HCT116 (cell line): Measurements from ENCODE around the gene TMEM91. TPM values are rescaled to one million over a fixed set of nuclear protein-coding genes. Genes with fewer than 3 reads are reported as not detected.

Experiments used
- ATAC-seq: fragments of 200-7000 bp; cut with Tn5 transposase; 2 replicates; pipeline ENCODE4 v1.9.1; 2020; ENCODE audit warnings: mild to moderate bottlenecking, moderate library complexity
- BruUV-seq: library from RNA; stranded (reverse); fragments of 400-500 nt; replicated peaks from 2 replicates; lab custom pipeline; 2021; lab: Mats Ljungman, UMichigan
- CTCF ChIA-PET: fragments of 300-600 bp; sonication (Branson Sonifier 250); formaldehyde crosslinking; loops from one replicate; lab custom pipeline; 2021; ENCODE audit warnings: antibody characterized with exemption; lab: Charles Lee
- POLR2A ChIA-PET: fragments of 300-600, 350-600 bp; sonication (Branson Sonifier 250); formaldehyde crosslinking; loops from one replicate; lab custom pipeline; 2021; ENCODE audit warnings: antibody characterized with exemption; lab: Charles Lee
- RAD21 ChIA-PET, 2 experiments: fragments of 300-600 bp; sonication (Branson Sonifier 250); formaldehyde crosslinking; loops; one replicate each; lab custom pipeline; 2023; ENCODE audit warnings: low total read pairs in 2 of 2; ENCODE audit not compliant: uncharacterized antibody in 2 of 2, unreplicated experiment in 2 of 2, low non-redundant PET in 1 of 2; lab: Charles Lee
- DNase-seq: peaks from one replicate; pipeline ENCODE4 v3.0.0-alpha.2; 2010; ENCODE audit warnings: low read depth, low spot score
- H2AFZ ChIP-seq: fragments of 200-600 bp; shearing (Covaris generic), sonication (generic); 2 replicates; pipeline ENCODE4 v1.6.1; 2017; ENCODE audit warnings: low read depth, mixed run types, mixed read lengths, antibody characterized with exemption, low read length; ENCODE audit not compliant: poor library complexity, severe bottlenecking
- H3K27ac ChIP-seq: 2 replicates; pipeline ENCODE4 v1.5.1; 2012; ENCODE audit warnings: low read depth, low read length
- H3K27me3 ChIP-seq: fragments of 200-600 bp; sonication (generic); 2 replicates; pipeline ENCODE4 v1.6.1; 2016; ENCODE audit warnings: mixed run types, low read length, mixed read lengths; ENCODE audit not compliant: insufficient read depth
- H3K36me3 ChIP-seq, 2 experiments: fragments of 200-500 bp in 1 of 2; fragments of 200-600 bp in 1 of 2; sonication (Bioruptor generic) in 1 of 2; sonication (generic) in 1 of 2; 2 replicates each; pipeline versions ENCODE4 v1.5.1 to v1.6.1; 2014 to 2016; ENCODE audit warnings: low read length in 2 of 2, inconsistent platforms in 1 of 2, mixed read lengths in 1 of 2, mixed run types in 1 of 2; ENCODE audit not compliant: insufficient read depth in 2 of 2, control insufficient read depth in 1 of 2
- H3K4me1 ChIP-seq, 2 experiments: fragments of 200-600 bp in 1 of 2; sonication (generic) in 1 of 2; 2 replicates each; pipeline versions ENCODE4 v1.5.1 to v1.6.1; 2012 to 2017; ENCODE audit warnings: low read length in 2 of 2, inconsistent platforms in 1 of 2, mild to moderate bottlenecking in 1 of 2, mixed read lengths in 1 of 2, mixed run types in 1 of 2, moderate library complexity in 1 of 2; ENCODE audit not compliant: insufficient read depth in 2 of 2, control insufficient read depth in 1 of 2
- H3K4me2 ChIP-seq: fragments of 200-600 bp; sonication (generic); 2 replicates; pipeline ENCODE4 v1.6.1; 2017; ENCODE audit warnings: mixed run types, low read length, mixed read lengths
- H3K4me3 ChIP-seq, 2 experiments: fragments of 200-600 bp in 1 of 2; sonication (generic) in 1 of 2; replicated peaks in 1 of 2; 2 replicates each; pipeline ENCODE4 v1.5.1; 2011 to 2016; ENCODE audit warnings: low read length in 2 of 2, control low read depth in 1 of 2, low read depth in 1 of 2, mild to moderate bottlenecking in 1 of 2, mixed read lengths in 1 of 2, mixed run types in 1 of 2
- H3K79me2 ChIP-seq: fragments of 200-600 bp; sonication (generic); 2 replicates; pipeline ENCODE4 v1.6.1; 2017; ENCODE audit warnings: mild to moderate bottlenecking, mixed run types, low read length, moderate library complexity, mixed read lengths; ENCODE audit not compliant: insufficient read depth
- H3K9ac ChIP-seq: fragments of 200-600 bp; sonication (generic); 2 replicates; pipeline ENCODE4 v1.6.1; 2016; ENCODE audit warnings: low read length, mixed read lengths
- H3K9me2 ChIP-seq: fragments of 200-600 bp; sonication (generic), shearing (Covaris generic); 2 replicates; pipeline ENCODE4 v1.6.1; 2017; ENCODE audit warnings: mixed run types, mild to moderate bottlenecking, moderate library complexity; ENCODE audit not compliant: insufficient read depth
- H3K9me3 ChIP-seq, 2 experiments: fragments of 200-500 bp in 1 of 2; fragments of 200-600 bp in 1 of 2; sonication (Bioruptor generic) in 1 of 2; sonication (generic) in 1 of 2; 2 replicates each; pipeline ENCODE4 v1.6.1; 2014 to 2017; ENCODE audit warnings: low read length in 2 of 2, mixed read lengths in 2 of 2, inconsistent platforms in 1 of 2, low read depth in 1 of 2, mild to moderate bottlenecking in 1 of 2, mixed run types in 1 of 2, moderate library complexity in 1 of 2; ENCODE audit not compliant: control insufficient read depth in 1 of 2, insufficient read depth in 1 of 2
- H4K20me1 ChIP-seq: fragments of 200-600 bp; sonication (generic), shearing (Covaris generic); 2 replicates; pipeline ENCODE4 v1.6.1; 2017; ENCODE audit warnings: mixed run types, mild to moderate bottlenecking, moderate library complexity; ENCODE audit not compliant: insufficient read depth
- CBX3 ChIP-seq: IDR thresholded peaks from 2 replicates; pipeline ENCODE4 v1.6.1; 2012; ENCODE audit warnings: low read depth
- ELF1 ChIP-seq: IDR thresholded peaks from 2 replicates; pipeline ENCODE4 v1.6.1; 2012; ENCODE audit warnings: low read depth, borderline replicate concordance
- EZH2phosphoT487 ChIP-seq: fragments of 200-600 bp; IDR thresholded peaks from 2 replicates; pipeline ENCODE4 v1.6.1; 2018; ENCODE audit warnings: antibody characterized with exemption, borderline replicate concordance
- FOSL1 ChIP-seq: IDR thresholded peaks from 2 replicates; pipeline ENCODE4 v1.6.1; 2012; ENCODE audit warnings: low read depth
- JUND ChIP-seq: IDR thresholded peaks from 2 replicates; pipeline ENCODE4 v1.6.1; 2012
- POLR2A ChIP-seq: IDR thresholded peaks from 2 replicates; pipeline ENCODE4 v1.7.0; 2011; ENCODE audit warnings: borderline replicate concordance; ENCODE audit not compliant: insufficient read depth, insufficient read length; ENCODE audit errors: extremely low read depth
- POLR2AphosphoS5 ChIP-seq: IDR thresholded peaks from 2 replicates; pipeline ENCODE4 v1.6.1; 2011; ENCODE audit warnings: mild to moderate bottlenecking, low read depth, low read length, moderate library complexity
- SIN3A ChIP-seq: IDR thresholded peaks from 2 replicates; pipeline ENCODE4 v1.6.1; 2012; ENCODE audit warnings: low read depth
- TCF7L2 ChIP-seq: IDR thresholded peaks from 2 replicates; pipeline ENCODE4 v1.7.0; 2011; ENCODE audit warnings: borderline replicate concordance, inconsistent platforms; ENCODE audit not compliant: insufficient read depth, insufficient read length; ENCODE audit errors: extremely low read depth
- ZFX ChIP-seq: fragments of 450-650 bp; IDR thresholded peaks from 2 replicates; pipeline ENCODE4 v1.6.1; 2017
- intact Hi-C: fragments of 100-400 bp; cut with micrococcal nuclease; formaldehyde crosslinking; loops from 2 replicates; pipeline ENCODE4 v1.10.0; 2022
- total RNA-seq: library from RNA; stranded (reverse); gene quantifications from one replicate; pipeline ENCODE4 v1.2.1, GENCODE V29; 2021; ENCODE audit not compliant: unreplicated experiment
- TF ChIP-seq, protein P1 (sequence below): IDR thresholded peaks from 2 replicates; pipeline ENCODE4 v1.6.1; 2012

TMEM91 gene
- total RNA-seq, 1 experiment from 2014 or later, result 4.4 TPM

DNA sequence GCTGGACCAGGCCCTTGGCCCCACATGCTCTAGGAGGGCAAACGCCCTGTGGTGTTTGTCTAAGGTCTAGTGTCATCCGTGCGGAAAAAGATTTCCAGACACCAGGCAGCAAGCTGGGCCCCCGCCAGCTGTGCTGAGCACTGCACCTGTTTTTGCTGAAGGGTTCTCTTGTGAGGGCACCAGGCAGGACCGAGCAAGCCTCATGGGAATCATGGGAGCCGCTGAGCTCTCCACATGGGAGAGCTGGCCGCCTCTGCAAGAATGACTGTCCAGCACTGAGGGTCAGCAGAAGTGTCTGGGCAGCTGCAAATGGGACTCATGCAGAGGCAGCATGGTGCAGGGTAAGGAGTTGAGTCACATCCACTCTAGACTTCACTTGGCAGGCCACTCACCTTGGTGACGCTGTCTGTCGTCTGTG is 38.8 kb downstream of the TMEM91 start (continued):
- no peak for TF ChIP-seq POLR2AphosphoS5
- no peak for TF ChIP-seq SIN3A
- no peak for TF ChIP-seq ELF1
- no peak for TF ChIP-seq TCF7L2
- TF ChIP-seq, protein P1, sequence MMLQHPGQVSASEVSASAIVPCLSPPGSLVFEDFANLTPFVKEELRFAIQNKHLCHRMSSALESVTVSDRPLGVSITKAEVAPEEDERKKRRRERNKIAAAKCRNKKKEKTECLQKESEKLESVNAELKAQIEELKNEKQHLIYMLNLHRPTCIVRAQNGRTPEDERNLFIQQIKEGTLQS, result no peak
- TF ChIP-seq POLR2A, result no peak
- TF ChIP-seq EZH2phosphoT487, result no peak
- TF ChIP-seq ZFX, result no peak
- TF ChIP-seq CBX3, result no peak

GRCh38 chr19:41416194-41416674 is 39.9 kb downstream of the TMEM91 start:
- CTCF ChIA-PET, result no interaction called here
- TF ChIP-seq POLR2AphosphoS5 (no peak), FOSL1 (no peak), SIN3A (no peak), POLR2A (no peak), JUND (no peak), CBX3 (no peak), ELF1 (no peak)
- Histone ChIP-seq H3K4me2 (no peak overlapping the region), H4K20me1 (no peaks in the 10 kb centered on the region), H3K9me2 (no peaks in the 10 kb centered on the region), H3K4me3 (no peak overlapping the region), H3K79me2 (no peaks in the 10 kb centered on the region), H2AFZ (no peak overlapping the region), H3K9me3 (no peaks in the 10 kb centered on the region), H3K9ac (no peak overlapping the region), H3K4me1 (0 out of 4 replicates have a peak, but pooled peaks cover 0 to 3% of the 10 kb centered on the region in 2 experiments), H3K36me3 (peaks cover 3 to 6% of the 10 kb centered on the region in 2 experiments; a peak in 2 of 4 replicates), H3K27ac (no peak overlapping the region), H3K27me3 (no peaks in the 10 kb centered on the region)
- DNase-seq, result no peak
- no TSS peak for BruUV-seq
- RAD21 ChIA-PET, result interaction anchor here in 1 of 2 experiments (0.7 kb wide), 1 partner anchor 174 kb away, joined by 3 read pairs; no protein-coding TSS in a partner anchor
- POLR2A ChIA-PET, result no interaction called here
- ATAC-seq, result no peak
- intact Hi-C loops, result no loop called here
